WTC11 (cell line): Measurements from ENCODE around the gene MORN5. TPM values are rescaled to one million over a fixed set of nuclear protein-coding genes. Genes with fewer than 3 reads are reported as not detected.

ENCODE experiments used
- ATAC-seq: fragments of 200-7000 bp; cut with Tn5 transposase; 2 replicates; pipeline ENCODE4 v1.10.0; 2021; ENCODE audit warnings: mild to moderate bottlenecking, moderate library complexity
- CTCF ChIA-PET: fragments of 300-600 bp; sonication (Branson Sonifier 250); formaldehyde crosslinking; loops from one replicate; lab custom pipeline; 2021; ENCODE audit warnings: antibody characterized with exemption; lab: Charles Lee
- POLR2A ChIA-PET: fragments of 350-600 bp; sonication (Branson Sonifier 250); formaldehyde crosslinking; loops from one replicate; lab custom pipeline; 2021; ENCODE audit warnings: antibody characterized with exemption; lab: Charles Lee
- DNase-seq: peaks from one replicate; pipeline ENCODE4 v3.0.0; 2021; ENCODE audit warnings: low spot score
- H3K27ac Mint-ChIP-seq: 2 replicates; pipeline ENCODE4 v1.8.0; 2021; ENCODE audit warnings: mixed read lengths
- H3K27me3 Mint-ChIP-seq: 2 replicates; pipeline ENCODE4 v1.8.0; 2021; ENCODE audit warnings: low read depth, mild to moderate bottlenecking, moderate library complexity, mixed read lengths
- H3K36me3 Mint-ChIP-seq: 2 replicates; pipeline ENCODE4 v1.8.0; 2021; ENCODE audit warnings: mixed read lengths
- H3K4me1 Mint-ChIP-seq: 2 replicates; pipeline ENCODE4 v1.8.0; 2022; ENCODE audit warnings: mixed read lengths
- H3K4me3 Mint-ChIP-seq: 2 replicates; pipeline ENCODE4 v1.8.0; 2021; ENCODE audit warnings: mild to moderate bottlenecking, moderate library complexity, mixed read lengths
- H3K9me3 Mint-ChIP-seq: 2 replicates; pipeline ENCODE4 v1.8.0; 2021; ENCODE audit warnings: mixed read lengths
- FOXP1 ChIP-seq: sonication (generic); formaldehyde crosslinking; IDR thresholded peaks from 2 replicates; pipeline ENCODE4 v1.8.0; 2022; ENCODE audit warnings: missing genetic modification reagents, mild to moderate bottlenecking, moderate library complexity, borderline replicate concordance
- MYBL2 ChIP-seq: sonication (generic); formaldehyde crosslinking; IDR thresholded peaks from 2 replicates; pipeline ENCODE4 v1.8.1; 2023; ENCODE audit warnings: mild to moderate bottlenecking, moderate library complexity, missing genetic modification reagents
- OVOL2 ChIP-seq: fragments of 250-450 bp; sonication (Bioruptor Pico); IDR thresholded peaks from 2 replicates; pipeline ENCODE4 v1.9.0; 2021; ENCODE audit warnings: mild to moderate bottlenecking, borderline replicate concordance
- SMAD4 ChIP-seq: sonication (generic); formaldehyde crosslinking; IDR thresholded peaks from 2 replicates; pipeline ENCODE4 v1.8.0; 2022; ENCODE audit warnings: mild to moderate bottlenecking, missing genetic modification reagents
- ZNF219 ChIP-seq: sonication (generic); formaldehyde crosslinking; IDR thresholded peaks from 2 replicates; pipeline ENCODE4 v1.8.0; 2023; ENCODE audit warnings: missing genetic modification reagents, mild to moderate bottlenecking, borderline replicate concordance
- ZNF396 ChIP-seq: fragments of 250-450 bp; sonication (Bioruptor Pico); IDR thresholded peaks from 2 replicates; pipeline ENCODE4 v1.8.0; 2021; ENCODE audit warnings: mild to moderate bottlenecking, moderate library complexity, borderline replicate concordance
- ZNF423 ChIP-seq: fragments of 250-450 bp; sonication (Bioruptor Pico); IDR thresholded peaks from 2 replicates; pipeline ENCODE4 v2.1.2; 2022; ENCODE audit warnings: mild to moderate bottlenecking, moderate library complexity
- ZNF425 ChIP-seq: fragments of 250-450 bp; sonication (Bioruptor Pico); conservative IDR thresholded peaks from 2 replicates; pipeline ENCODE4 v1.9.0; 2021; ENCODE audit warnings: mild to moderate bottlenecking
- ZNF512 ChIP-seq: sonication (generic); formaldehyde crosslinking; IDR thresholded peaks from 2 replicates; pipeline ENCODE4 v1.8.1; 2022; ENCODE audit warnings: missing genetic modification reagents, borderline replicate concordance
- ZNF671 ChIP-seq: fragments of 250-450 bp; sonication (Bioruptor Pico); IDR thresholded peaks from 2 replicates; pipeline ENCODE4 v1.8.0; 2021; ENCODE audit warnings: mild to moderate bottlenecking
- total RNA-seq: library from RNA; stranded (reverse); gene quantifications from 3 replicates; pipeline ENCODE4 v1.2.3, GENCODE V29; 2021
- TF ChIP-seq, protein P1 (sequence below): sonication (generic); formaldehyde crosslinking; IDR thresholded peaks from 2 replicates; pipeline ENCODE4 v1.8.1; 2023; ENCODE audit warnings: mild to moderate bottlenecking, missing genetic modification reagents
- TF ChIP-seq, protein P2 (sequence below): sonication (generic); formaldehyde crosslinking; IDR thresholded peaks from 2 replicates; pipeline ENCODE4 v1.8.1; 2022; ENCODE audit warnings: low read depth, missing genetic modification reagents, borderline replicate concordance
- TF ChIP-seq, protein P3 (sequence below): sonication (generic); formaldehyde crosslinking; IDR thresholded peaks from 2 replicates; pipeline ENCODE4 v1.8.0; 2023; ENCODE audit warnings: mild to moderate bottlenecking, missing genetic modification reagents
- TF ChIP-seq, protein P4 (sequence below): sonication (generic); formaldehyde crosslinking; IDR thresholded peaks from 2 replicates; pipeline ENCODE4 v1.8.1; 2022; ENCODE audit warnings: low read depth, mild to moderate bottlenecking, moderate library complexity, missing genetic modification reagents, borderline replicate concordance

The MORN5 gene
- total RNA-seq, 1 experiment from 2014 or later: not detected

GRCh38 chr9:122111413-122112085, 48.2 kb upstream of the MORN5 start:
- DNase-seq (no peak), ATAC-seq (no peak)
- H3K9me3 Mint-ChIP-seq: no peaks in the 10 kb centered on the region
- no peak overlapping the region for H3K4me3 Mint-ChIP-seq
- H3K4me1 Mint-ChIP-seq: peaks cover 44% of the 10 kb centered on the region
- H3K36me3 Mint-ChIP-seq: no peaks in the 10 kb centered on the region
- no peak overlapping the region for H3K27ac Mint-ChIP-seq
- ChIA-PET POLR2A (interaction anchor here (0.6 kb wide), 1 partner anchor 11 kb away, joined by 3 read pairs; no protein-coding TSS in a partner anchor), CTCF (interaction anchor here (24.3 kb wide), 1 partner anchor 14 kb away, joined by 627 read pairs; no protein-coding TSS in a partner anchor)
- no peaks in the 10 kb centered on the region; the same call in none of the 2 replicates for H3K27me3 Mint-ChIP-seq
- TF ChIP-seq FOXP1 (CRISPR knock-in tag) (no peak), OVOL2 (CRISPR knock-in tag) (no peak), ZNF512 (CRISPR knock-in tag) (no peak), ZNF423 (no peak), SMAD4 (no peak), ZNF671 (CRISPR knock-in tag) (no peak), MYBL2 (CRISPR knock-in tag) (no peak), ZNF396 (CRISPR knock-in tag) (no peak), ZNF425 (no peak), ZNF219 (CRISPR knock-in tag) (no peak)
- TF ChIP-seq, protein P1, sequence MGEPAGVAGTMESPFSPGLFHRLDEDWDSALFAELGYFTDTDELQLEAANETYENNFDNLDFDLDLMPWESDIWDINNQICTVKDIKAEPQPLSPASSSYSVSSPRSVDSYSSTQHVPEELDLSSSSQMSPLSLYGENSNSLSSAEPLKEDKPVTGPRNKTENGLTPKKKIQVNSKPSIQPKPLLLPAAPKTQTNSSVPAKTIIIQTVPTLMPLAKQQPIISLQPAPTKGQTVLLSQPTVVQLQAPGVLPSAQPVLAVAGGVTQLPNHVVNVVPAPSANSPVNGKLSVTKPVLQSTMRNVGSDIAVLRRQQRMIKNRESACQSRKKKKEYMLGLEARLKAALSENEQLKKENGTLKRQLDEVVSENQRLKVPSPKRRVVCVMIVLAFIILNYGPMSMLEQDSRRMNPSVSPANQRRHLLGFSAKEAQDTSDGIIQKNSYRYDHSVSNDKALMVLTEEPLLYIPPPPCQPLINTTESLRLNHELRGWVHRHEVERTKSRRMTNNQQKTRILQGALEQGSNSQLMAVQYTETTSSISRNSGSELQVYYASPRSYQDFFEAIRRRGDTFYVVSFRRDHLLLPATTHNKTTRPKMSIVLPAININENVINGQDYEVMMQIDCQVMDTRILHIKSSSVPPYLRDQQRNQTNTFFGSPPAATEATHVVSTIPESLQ (CRISPR knock-in tag): no peak
- TF ChIP-seq, protein P2, sequence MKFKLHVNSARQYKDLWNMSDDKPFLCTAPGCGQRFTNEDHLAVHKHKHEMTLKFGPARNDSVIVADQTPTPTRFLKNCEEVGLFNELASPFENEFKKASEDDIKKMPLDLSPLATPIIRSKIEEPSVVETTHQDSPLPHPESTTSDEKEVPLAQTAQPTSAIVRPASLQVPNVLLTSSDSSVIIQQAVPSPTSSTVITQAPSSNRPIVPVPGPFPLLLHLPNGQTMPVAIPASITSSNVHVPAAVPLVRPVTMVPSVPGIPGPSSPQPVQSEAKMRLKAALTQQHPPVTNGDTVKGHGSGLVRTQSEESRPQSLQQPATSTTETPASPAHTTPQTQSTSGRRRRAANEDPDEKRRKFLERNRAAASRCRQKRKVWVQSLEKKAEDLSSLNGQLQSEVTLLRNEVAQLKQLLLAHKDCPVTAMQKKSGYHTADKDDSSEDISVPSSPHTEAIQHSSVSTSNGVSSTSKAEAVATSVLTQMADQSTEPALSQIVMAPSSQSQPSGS (CRISPR knock-in tag): no peak
- TF ChIP-seq, protein P3, sequence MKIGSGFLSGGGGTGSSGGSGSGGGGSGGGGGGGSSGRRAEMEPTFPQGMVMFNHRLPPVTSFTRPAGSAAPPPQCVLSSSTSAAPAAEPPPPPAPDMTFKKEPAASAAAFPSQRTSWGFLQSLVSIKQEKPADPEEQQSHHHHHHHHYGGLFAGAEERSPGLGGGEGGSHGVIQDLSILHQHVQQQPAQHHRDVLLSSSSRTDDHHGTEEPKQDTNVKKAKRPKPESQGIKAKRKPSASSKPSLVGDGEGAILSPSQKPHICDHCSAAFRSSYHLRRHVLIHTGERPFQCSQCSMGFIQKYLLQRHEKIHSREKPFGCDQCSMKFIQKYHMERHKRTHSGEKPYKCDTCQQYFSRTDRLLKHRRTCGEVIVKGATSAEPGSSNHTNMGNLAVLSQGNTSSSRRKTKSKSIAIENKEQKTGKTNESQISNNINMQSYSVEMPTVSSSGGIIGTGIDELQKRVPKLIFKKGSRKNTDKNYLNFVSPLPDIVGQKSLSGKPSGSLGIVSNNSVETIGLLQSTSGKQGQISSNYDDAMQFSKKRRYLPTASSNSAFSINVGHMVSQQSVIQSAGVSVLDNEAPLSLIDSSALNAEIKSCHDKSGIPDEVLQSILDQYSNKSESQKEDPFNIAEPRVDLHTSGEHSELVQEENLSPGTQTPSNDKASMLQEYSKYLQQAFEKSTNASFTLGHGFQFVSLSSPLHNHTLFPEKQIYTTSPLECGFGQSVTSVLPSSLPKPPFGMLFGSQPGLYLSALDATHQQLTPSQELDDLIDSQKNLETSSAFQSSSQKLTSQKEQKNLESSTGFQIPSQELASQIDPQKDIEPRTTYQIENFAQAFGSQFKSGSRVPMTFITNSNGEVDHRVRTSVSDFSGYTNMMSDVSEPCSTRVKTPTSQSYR (CRISPR knock-in tag): no peak
- TF ChIP-seq, protein P4, sequence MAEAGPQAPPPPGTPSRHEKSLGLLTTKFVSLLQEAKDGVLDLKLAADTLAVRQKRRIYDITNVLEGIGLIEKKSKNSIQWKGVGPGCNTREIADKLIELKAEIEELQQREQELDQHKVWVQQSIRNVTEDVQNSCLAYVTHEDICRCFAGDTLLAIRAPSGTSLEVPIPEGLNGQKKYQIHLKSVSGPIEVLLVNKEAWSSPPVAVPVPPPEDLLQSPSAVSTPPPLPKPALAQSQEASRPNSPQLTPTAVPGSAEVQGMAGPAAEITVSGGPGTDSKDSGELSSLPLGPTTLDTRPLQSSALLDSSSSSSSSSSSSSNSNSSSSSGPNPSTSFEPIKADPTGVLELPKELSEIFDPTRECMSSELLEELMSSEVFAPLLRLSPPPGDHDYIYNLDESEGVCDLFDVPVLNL (CRISPR knock-in tag): no peak
- TF ChIP-seq, all 79 proteins: peak for 0
